PC-3 (cell line): ENCODE results near the gene ZSWIM8.

Experiments used
- EZH2 ChIP-seq: fragments of 300-600 bp; sonication (generic); IDR thresholded peaks from one replicate; pipeline ENCODE4 v1.6.1; 2017; ENCODE audit warnings: antibody characterized with exemption, mild to moderate bottlenecking, low read length; ENCODE audit not compliant: unreplicated experiment
- EZH2phosphoT487 ChIP-seq: fragments of 300-600 bp; sonication (generic); IDR thresholded peaks from 2 replicates; pipeline ENCODE4 v1.6.1; 2018; ENCODE audit warnings: mild to moderate bottlenecking, antibody characterized with exemption, low read length, borderline replicate concordance
- TF ChIP-seq, protein P1 (sequence below): fragments of 300-600 bp; sonication (generic); conservative IDR thresholded peaks from 2 replicates; pipeline ENCODE4 v1.5.1; 2017; ENCODE audit warnings: antibody characterized with exemption, low read depth, mild to moderate bottlenecking, low read length

DNA sequence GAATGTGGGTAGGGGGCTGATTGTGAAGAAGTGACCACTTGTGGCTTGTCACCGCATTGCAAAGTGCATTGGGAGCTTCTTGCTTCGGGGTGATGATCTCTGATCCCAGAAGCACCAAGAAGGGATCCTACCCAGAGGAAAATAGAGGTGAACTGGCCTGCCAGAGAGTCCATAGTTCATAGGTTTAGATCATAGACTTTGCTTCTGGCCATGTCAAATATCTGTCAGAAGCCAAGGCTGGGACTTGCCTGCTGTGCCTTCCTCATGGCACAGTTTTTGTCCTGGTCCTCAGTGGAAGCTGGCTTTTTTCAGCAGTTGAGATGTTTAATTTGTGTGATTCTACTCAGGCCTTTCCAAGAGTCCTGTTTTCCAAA lies 1.1 kb downstream of the ZSWIM8 start:
- TF ChIP-seq, protein P1, sequence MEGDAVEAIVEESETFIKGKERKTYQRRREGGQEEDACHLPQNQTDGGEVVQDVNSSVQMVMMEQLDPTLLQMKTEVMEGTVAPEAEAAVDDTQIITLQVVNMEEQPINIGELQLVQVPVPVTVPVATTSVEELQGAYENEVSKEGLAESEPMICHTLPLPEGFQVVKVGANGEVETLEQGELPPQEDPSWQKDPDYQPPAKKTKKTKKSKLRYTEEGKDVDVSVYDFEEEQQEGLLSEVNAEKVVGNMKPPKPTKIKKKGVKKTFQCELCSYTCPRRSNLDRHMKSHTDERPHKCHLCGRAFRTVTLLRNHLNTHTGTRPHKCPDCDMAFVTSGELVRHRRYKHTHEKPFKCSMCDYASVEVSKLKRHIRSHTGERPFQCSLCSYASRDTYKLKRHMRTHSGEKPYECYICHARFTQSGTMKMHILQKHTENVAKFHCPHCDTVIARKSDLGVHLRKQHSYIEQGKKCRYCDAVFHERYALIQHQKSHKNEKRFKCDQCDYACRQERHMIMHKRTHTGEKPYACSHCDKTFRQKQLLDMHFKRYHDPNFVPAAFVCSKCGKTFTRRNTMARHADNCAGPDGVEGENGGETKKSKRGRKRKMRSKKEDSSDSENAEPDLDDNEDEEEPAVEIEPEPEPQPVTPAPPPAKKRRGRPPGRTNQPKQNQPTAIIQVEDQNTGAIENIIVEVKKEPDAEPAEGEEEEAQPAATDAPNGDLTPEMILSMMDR, result 0 out of 2 replicates have a peak, but pooled peaks have one; percentile 47
- TF ChIP-seq EZH2phosphoT487, result no peak
- TF ChIP-seq EZH2, result no peak
